Skin of body (tissue), 2 donors: ENCODE results near the gene PLCL1. TPM values are rescaled to one million over a fixed set of nuclear protein-coding genes. Genes with fewer than 3 reads are reported as not detected.
"Not testable (repeated sequence)": the region's sequence is repeated elsewhere in the genome, so short reads cannot be mapped to it uniquely, and the experiment has no call there.

ENCODE experiments used
- DNase-seq: peaks from one replicate; lab custom pipeline; 2025; lab: John Stamatoyannopoulos, UW
- total RNA-seq: library from RNA; depleted of rRNA; stranded (reverse); fragments of >200 nt; gene quantifications from one replicate; pipeline ENCODE4 v1.2.3, GENCODE V29; 2014

The PLCL1 gene
- total RNA-seq, 1 donor from 2014 or later = 10.9 TPM

- DNase-seq = no peak
These were observed 363.0 kb downstream of the PLCL1 start for GRCh38 chr2:198167346-198167745.

DNA sequence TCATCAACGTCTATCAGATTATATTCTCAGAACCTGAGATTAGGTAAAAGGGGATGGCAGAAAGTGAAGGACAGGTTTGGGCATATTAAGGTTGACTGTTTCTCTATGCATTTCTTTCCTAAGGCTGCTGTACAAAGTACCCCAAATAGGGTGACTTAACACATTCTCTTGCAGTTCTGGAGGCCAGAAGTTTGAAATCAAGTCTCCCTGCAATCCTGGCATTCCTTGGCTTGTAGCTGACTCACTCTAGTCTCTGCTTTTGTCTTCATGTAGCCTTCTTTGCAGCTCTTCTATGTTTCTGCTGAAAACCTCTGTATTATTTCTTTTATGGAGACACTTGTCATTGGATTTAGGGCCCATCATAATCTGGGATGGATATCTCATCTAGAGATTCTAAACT is 364.3 kb downstream of the PLCL1 start:
- DNase-seq = no peak

DNA sequence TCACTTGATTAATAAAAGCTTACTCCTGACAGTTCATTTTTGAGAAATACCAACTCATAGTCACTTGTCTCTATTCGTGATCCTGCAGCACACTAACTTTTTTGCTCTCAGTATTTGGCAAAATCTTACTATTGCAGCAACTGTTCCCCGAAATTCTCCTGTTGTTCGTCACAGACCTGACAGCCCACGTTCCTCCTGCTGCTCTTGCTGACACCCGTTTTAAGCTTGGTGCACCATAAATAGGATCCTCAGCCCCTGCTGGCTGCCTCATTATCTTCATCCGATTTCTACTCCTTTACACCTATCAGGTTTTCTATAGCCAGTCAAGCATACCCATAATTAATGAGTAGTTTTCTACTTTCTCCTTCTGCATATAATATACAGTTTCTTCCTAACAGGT is 368.8 kb downstream of the PLCL1 start:
- no peak for DNase-seq

- DNase-seq = no peak
These were observed 369.5 kb downstream of the PLCL1 start for GRCh38 chr2:198173864-198174263.

DNA sequence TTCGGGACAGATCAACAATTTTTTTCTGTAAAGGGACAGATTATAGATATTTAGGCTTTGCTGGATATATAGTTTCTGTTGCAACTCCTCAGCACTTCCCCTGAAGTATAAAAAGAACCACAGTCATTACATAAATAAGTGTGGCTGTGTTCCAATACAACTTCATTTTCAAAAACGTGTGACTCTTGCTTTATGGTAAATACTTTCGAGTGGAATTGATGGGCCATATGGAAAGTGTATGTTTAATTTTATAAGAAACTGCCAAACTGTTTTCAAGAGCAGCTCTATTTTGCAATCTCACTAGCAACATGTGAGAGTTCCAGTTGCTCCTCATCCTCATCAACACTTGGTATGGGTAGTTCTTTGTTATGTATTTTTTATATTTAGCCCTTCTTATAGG is 370.9 kb downstream of the PLCL1 start:
- no peak for DNase-seq

GRCh38 chr2:198177040-198177439 is 372.6 kb downstream of the PLCL1 start:
- DNase-seq = no peak

GRCh38 chr2:198178766-198179165 is 374.4 kb downstream of the PLCL1 start:
- no peak for DNase-seq

DNA sequence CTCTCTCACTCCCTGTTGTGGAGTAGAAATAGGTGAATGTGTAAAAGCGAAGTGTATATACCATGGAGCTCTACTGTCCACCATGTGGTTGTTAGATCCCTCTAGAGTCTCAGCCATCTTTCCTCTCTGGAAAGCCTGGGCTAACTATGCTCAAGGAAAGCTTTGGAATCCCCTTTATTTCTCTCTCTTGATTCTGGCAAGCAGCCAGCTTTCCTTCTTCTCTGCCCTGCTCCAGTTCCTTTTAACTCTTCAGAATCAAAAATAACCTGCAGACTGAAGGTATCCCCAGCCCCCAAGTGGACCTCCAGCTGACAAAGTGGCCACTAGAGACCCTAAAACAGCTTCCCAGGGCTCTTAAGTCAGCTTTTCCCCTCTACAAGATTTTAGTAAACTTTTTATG is 381.9 kb downstream of the PLCL1 start:
- no peak for DNase-seq

GRCh38 chr2:198187841-198188240 is 383.4 kb downstream of the PLCL1 start:
- DNase-seq = no peak

DNA sequence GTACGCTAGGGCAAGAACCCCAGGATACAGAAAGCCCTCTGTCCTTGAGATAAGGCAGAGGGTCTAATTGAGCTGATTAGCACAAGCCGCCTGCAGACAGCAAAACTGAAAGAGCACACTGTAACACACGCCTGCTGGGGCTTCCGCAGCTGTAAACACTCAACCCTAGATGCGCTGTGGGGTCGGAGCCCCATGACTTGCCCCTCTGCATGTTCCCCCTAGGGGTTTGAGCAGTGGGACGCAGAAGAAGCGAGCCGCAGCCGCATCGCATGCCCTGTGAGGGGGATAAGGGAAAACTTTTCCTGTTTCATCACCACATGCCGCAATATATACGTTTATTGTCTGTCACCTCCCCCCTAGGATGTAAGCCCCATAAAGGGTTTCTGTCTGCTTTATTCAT is 384.6 kb downstream of the PLCL1 start:
- DNase-seq = no peak

DNA sequence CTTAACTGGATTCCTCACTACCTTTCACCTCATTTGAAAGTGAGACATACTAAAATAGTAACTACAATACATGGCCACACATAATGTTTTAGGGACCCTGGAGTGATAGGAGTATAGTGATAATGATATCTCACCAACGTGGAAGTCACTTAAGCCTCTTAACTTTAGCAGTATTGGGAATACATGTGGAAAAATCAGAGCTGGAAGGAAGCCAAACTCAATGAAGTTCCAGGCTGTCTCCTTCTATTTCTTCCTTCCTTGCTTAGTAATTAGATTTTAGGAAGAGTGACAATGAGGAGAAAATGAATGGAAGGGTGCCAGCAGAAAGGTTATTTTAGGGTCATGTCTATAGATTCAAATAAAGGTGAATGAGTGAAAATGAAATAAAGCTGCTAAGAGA is 387.3 kb downstream of the PLCL1 start:
- peak; percentile 7 for DNase-seq

- not testable (repeated sequence) for DNase-seq
These were observed 392.2 kb downstream of the PLCL1 start for GRCh38 chr2:198196556-198196955.

Other genes with a start within 250 kb of the PLCL1 start
- gene RFTN2, start 129.0 kb upstream of the PLCL1 start, total RNA-seq = 27.1 TPM
- 4.9 TPM for gene MARS2, start 99.2 kb upstream of the PLCL1 start, total RNA-seq
- 0.10 TPM for gene BOLL, start 19.3 kb upstream of the PLCL1 start, total RNA-seq